Calu3 (cell line): Measurements from ENCODE around the gene NAPEPLD. TPM values are rescaled to one million over a fixed set of nuclear protein-coding genes. Genes with fewer than 3 reads are reported as not detected.

Source experiments
- BruUV-seq: library from RNA; stranded (reverse); fragments of 400-500 nt; replicated peaks from 2 replicates; lab custom pipeline; 2021; lab: Mats Ljungman, UMichigan
- CTCF ChIA-PET: fragments of 300-600 bp; sonication (Branson Sonifier 250); formaldehyde crosslinking; loops from one replicate; lab custom pipeline; 2022; ENCODE audit warnings: antibody characterized with exemption; lab: Charles Lee
- DNase-seq: peaks from one replicate; pipeline ENCODE4 v3.0.0; 2022
- H3K27ac Mint-ChIP-seq: one replicate; pipeline ENCODE4 v1.8.0; 2022; ENCODE audit warnings: mixed read lengths; ENCODE audit not compliant: unreplicated experiment
- H3K27me3 Mint-ChIP-seq: one replicate; pipeline ENCODE4 v1.8.0; 2022; ENCODE audit warnings: mixed read lengths; ENCODE audit not compliant: unreplicated experiment
- H3K36me3 Mint-ChIP-seq: one replicate; pipeline ENCODE4 v1.8.0; 2022; ENCODE audit warnings: mild to moderate bottlenecking, moderate library complexity, mixed read lengths; ENCODE audit not compliant: insufficient read depth, unreplicated experiment
- H3K4me1 Mint-ChIP-seq: one replicate; pipeline ENCODE4 v1.8.0; 2022; ENCODE audit warnings: mild to moderate bottlenecking, low read depth, mixed read lengths; ENCODE audit not compliant: unreplicated experiment
- H3K4me3 Mint-ChIP-seq: one replicate; pipeline ENCODE4 v1.8.0; 2022; ENCODE audit warnings: mild to moderate bottlenecking, low read depth, moderate library complexity, mixed read lengths; ENCODE audit not compliant: unreplicated experiment
- H3K9me3 Mint-ChIP-seq: one replicate; pipeline ENCODE4 v1.8.0; 2022; ENCODE audit warnings: low read depth, mixed read lengths; ENCODE audit not compliant: unreplicated experiment
- intact Hi-C: fragments of 100-400 bp; cut with micrococcal nuclease; formaldehyde crosslinking; loops from one replicate; pipeline ENCODE4 v1.10.0; 2022; ENCODE audit not compliant: unreplicated experiment
- total RNA-seq: library from RNA; stranded (reverse); gene quantifications from 2 replicates; pipeline ENCODE4 v1.2.3, GENCODE V29; 2022
- TF ChIP-seq, protein P1 (sequence below): fragments of 200-600 bp; IDR thresholded peaks from one replicate; pipeline ENCODE4 v1.8.0; 2022; ENCODE audit warnings: antibody characterized with exemption; ENCODE audit not compliant: unreplicated experiment

NAPEPLD gene
- total RNA-seq, 1 experiment from 2014 or later = 28.6 TPM

DNA sequence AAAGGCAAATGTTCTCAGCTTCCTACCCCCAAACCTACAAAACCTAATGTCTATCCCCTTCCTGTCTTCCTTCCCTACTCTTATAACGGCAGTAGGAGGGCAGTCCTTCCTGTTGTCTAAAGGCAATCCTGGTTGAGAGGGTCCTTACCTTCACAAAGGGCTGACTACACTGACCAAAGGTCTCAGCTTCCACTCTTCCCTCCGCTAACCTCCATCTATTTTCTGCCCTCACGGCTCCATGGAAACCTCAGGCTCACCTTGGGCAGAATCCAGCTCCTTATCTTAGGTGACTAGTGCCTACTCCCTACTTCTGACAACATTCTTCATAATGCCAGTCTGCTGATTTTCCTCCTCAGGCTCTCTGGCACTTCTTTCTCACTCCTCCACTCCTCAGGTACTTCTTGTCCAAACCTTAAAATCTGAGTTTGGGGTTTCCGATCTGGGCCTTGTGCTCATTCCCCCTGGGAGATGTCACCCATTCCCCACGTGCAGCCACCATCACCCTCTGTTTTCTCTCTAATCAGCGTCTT, 74.8 kb downstream of the NAPEPLD start:
- TSS peak; percentile 46 for BruUV-seq
- DNase-seq = no peak
- CTCF ChIA-PET = interaction anchor here (0.9 to 1.6 kb wide), 3 partner anchors 9 to 200 kb away, joined by 3 to 5 read pairs (median 3); no protein-coding TSS in a partner anchor
- intact Hi-C loops = no loop called here
- Mint-ChIP-seq H3K4me1 (peaks cover 33% of the 10 kb centered on the region), H3K9me3 (no peaks in the 10 kb centered on the region), H3K27ac (peak overlapping the region; percentile 66), H3K27me3 (no peaks in the 10 kb centered on the region), H3K36me3 (peaks cover 34% of the 10 kb centered on the region), H3K4me3 (peak overlapping the region; percentile 83)
- TF ChIP-seq, protein P1, sequence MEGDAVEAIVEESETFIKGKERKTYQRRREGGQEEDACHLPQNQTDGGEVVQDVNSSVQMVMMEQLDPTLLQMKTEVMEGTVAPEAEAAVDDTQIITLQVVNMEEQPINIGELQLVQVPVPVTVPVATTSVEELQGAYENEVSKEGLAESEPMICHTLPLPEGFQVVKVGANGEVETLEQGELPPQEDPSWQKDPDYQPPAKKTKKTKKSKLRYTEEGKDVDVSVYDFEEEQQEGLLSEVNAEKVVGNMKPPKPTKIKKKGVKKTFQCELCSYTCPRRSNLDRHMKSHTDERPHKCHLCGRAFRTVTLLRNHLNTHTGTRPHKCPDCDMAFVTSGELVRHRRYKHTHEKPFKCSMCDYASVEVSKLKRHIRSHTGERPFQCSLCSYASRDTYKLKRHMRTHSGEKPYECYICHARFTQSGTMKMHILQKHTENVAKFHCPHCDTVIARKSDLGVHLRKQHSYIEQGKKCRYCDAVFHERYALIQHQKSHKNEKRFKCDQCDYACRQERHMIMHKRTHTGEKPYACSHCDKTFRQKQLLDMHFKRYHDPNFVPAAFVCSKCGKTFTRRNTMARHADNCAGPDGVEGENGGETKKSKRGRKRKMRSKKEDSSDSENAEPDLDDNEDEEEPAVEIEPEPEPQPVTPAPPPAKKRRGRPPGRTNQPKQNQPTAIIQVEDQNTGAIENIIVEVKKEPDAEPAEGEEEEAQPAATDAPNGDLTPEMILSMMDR = no peak

DNA sequence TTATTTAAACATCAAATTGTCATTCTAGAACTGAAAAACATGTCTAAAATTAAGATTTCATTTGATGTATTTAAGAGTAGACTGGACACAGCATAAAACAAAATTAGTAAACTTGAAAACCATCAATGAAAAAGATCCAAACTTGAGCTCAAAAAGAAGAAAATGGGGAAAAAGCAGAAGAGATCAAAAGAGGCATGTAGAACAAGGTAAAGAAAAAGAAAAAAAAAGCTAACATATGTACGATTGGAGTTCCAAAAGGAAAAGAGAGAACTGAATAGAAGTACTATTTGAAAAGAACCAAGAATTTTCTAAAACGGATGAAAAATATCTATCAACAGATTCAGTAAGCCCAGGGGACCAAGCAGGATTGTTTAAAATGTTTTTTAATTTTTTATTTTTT, 77.9 kb downstream of the NAPEPLD start:
- H3K27ac Mint-ChIP-seq = no peak overlapping the region
- CTCF ChIA-PET = no interaction called here
- DNase-seq = no peak
- H3K4me3 Mint-ChIP-seq = no peak overlapping the region
- peaks cover 4% of the 10 kb centered on the region for H3K9me3 Mint-ChIP-seq
- TF ChIP-seq, protein P1 = no peak
- intact Hi-C loops = no loop called here
- no peaks in the 10 kb centered on the region for H3K27me3 Mint-ChIP-seq
- BruUV-seq = no TSS peak
- peaks cover 20% of the 10 kb centered on the region for H3K36me3 Mint-ChIP-seq
- peaks cover 24% of the 10 kb centered on the region for H3K4me1 Mint-ChIP-seq

DNA sequence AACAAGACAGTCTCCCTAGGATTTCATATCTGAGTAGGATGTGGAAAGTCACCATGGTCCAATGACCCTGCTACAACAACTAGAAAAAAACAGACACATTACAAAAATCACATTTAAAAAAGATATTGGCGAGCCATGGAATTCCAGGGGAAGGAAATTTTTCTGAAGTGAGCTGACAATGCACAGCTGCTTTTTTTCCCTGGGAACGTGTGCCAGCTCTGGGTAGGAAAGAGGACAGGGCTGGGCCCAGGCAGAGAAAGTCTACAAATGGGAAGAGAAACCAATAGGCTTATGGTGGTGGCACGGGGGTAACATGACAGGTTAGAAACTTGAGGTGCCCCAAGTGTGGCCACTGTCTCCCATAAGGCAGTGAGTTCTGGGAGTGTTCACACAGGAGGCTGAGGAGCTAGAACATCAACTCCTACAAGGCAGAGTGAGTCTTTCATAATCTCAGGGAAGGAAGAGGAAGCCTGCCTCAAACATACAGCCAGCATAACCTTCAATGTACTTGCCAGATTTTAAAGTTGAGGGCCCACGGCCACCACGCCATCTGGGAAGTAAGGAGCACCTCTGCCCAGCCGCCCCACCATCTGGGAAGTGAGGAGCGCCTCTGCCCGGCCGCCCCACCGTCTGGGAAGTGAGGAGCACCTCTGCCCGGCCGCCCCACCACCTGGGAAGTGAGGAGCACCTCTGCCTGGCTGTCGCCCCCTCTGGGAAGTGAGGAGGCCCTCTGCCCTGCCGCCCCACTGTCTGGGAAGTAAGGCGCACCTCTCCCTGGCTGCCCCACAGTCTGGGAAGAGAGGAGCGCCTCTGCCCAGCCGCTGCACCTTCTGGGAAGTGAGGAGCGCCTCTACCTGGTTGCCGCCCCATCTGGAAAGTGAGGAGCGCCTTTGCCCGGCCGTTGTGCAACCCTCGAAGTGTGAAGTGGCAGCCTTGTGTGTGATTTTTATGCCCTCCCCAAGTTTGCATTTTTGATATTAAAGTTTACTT, 80.2 kb downstream of the NAPEPLD start:
- Mint-ChIP-seq H3K4me1 (peaks cover 16% of the 10 kb centered on the region), H3K27me3 (no peaks in the 10 kb centered on the region), H3K27ac (no peak overlapping the region), H3K4me3 (no peak overlapping the region), H3K9me3 (peaks cover 4% of the 10 kb centered on the region), H3K36me3 (no peaks in the 10 kb centered on the region)
- CTCF ChIA-PET = no interaction called here
- DNase-seq = no peak
- intact Hi-C loops = no loop called here
- TF ChIP-seq, protein P1 = no peak
- BruUV-seq = no TSS peak

DNA sequence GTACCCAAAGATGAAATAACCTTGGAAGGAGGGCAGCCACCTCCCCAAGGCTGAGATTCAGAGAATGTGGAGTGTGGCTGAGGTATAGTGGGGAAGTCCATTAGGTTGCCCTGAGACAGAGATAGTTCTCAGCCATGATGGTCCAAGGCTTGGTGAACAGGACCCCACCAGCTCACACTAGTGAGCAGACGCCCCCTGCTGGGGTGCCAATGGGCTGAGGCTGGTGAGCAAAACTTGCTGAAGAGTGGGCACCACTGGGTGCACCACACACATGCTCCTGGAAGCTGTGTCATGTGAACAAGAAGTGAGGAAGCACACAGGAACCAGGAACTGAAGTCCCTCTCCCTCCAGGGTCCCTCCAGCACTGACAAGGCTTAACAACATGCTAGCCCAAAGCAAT, 83.2 kb downstream of the NAPEPLD start:
- Mint-ChIP-seq H3K36me3 (no peaks in the 10 kb centered on the region), H3K4me1 (peaks cover 8% of the 10 kb centered on the region), H3K27me3 (no peaks in the 10 kb centered on the region), H3K27ac (no peak overlapping the region), H3K4me3 (no peak overlapping the region), H3K9me3 (peaks cover 4% of the 10 kb centered on the region)
- peak; percentile 67 for DNase-seq
- intact Hi-C loops = no loop called here
- CTCF ChIA-PET = interaction anchor here (0.5 to 0.7 kb wide), 2 partner anchors 9 to 240 kb away, joined by 3 read pairs; partner anchors contain the start of genes ARMC10 and FBXL13
- BruUV-seq = no TSS peak
- TF ChIP-seq, protein P1 = peak; percentile 28
